OCI-LY3 (cell line): ENCODE data around the gene IQGAP2.

Experiments
- H2AFZ ChIP-seq: fragments of 200-600, 300-600 bp; shearing (Covaris generic); 2 replicates; pipeline ENCODE4 v1.6.0; 2014; ENCODE audit warnings: antibody characterized with exemption, low read depth, low read length
- H3K27ac ChIP-seq: fragments of 200-600, 300-600 bp; sonication (generic); 2 replicates; pipeline ENCODE4 v1.5.1; 2014; ENCODE audit warnings: mild to moderate bottlenecking, low read length, moderate library complexity, mixed read lengths
- H3K27me3 ChIP-seq: fragments of 200-600, 300-600 bp; sonication (generic); 2 replicates; pipeline ENCODE4 v1.6.1; 2014; ENCODE audit warnings: low read depth, low read length, mixed read lengths
- H3K36me3 ChIP-seq: fragments of 200-600, 300-600 bp; sonication (generic); replicated peaks from 2 replicates; pipeline ENCODE3; 2014; ENCODE audit warnings: low read depth, low read length, mixed read lengths
- H3K4me1 ChIP-seq: fragments of 300-600, 200-600 bp; sonication (generic); 2 replicates; pipeline ENCODE4 v1.6.1; 2014; ENCODE audit warnings: low read length, mixed read lengths
- H3K4me2 ChIP-seq: fragments of 200-600, 300-600 bp; sonication (generic); 2 replicates; pipeline ENCODE4 v1.6.1; 2014; ENCODE audit warnings: low read length, mixed read lengths
- H3K4me3 ChIP-seq: fragments of 300-600, 200-600 bp; sonication (generic); 2 replicates; pipeline ENCODE4 v1.5.1; 2014; ENCODE audit warnings: antibody characterized with exemption, mild to moderate bottlenecking, low read length, moderate library complexity
- H3K79me2 ChIP-seq: fragments of 300-600, 200-600 bp; shearing (Covaris generic); 2 replicates; pipeline ENCODE4 v1.6.1; 2014; ENCODE audit warnings: mild to moderate bottlenecking, low read length, mixed read lengths
- H3K9ac ChIP-seq: fragments of 300-600, 200-600 bp; shearing (Covaris generic); 2 replicates; pipeline ENCODE4 v1.6.0; 2014; ENCODE audit warnings: mild to moderate bottlenecking, low read length, moderate library complexity
- H3K9me3 ChIP-seq: fragments of 200-600, 300-600 bp; shearing (Covaris generic); 2 replicates; pipeline ENCODE4 v1.6.1; 2014; ENCODE audit warnings: low read length, mixed read lengths; ENCODE audit not compliant: insufficient read depth
- H4K20me1 ChIP-seq: fragments of 200-600, 300-600 bp; sonication (generic); 2 replicates; pipeline ENCODE4 v1.6.1; 2016; ENCODE audit warnings: low read length, mixed read lengths; ENCODE audit not compliant: insufficient read depth
- EZH2phosphoT487 ChIP-seq: fragments of 200-600 bp; shearing (Covaris generic); IDR thresholded peaks from 2 replicates; pipeline ENCODE4 v1.6.1; 2018; ENCODE audit warnings: antibody characterized with exemption, mixed run types, low read depth
- TF ChIP-seq, protein P1 (sequence below): fragments of 200-600, 300-600 bp; sonication (generic); IDR thresholded peaks from 2 replicates; pipeline ENCODE4 v1.5.1; 2014; ENCODE audit warnings: antibody characterized with exemption, low read length, low read depth

IQGAP2 gene

DNA sequence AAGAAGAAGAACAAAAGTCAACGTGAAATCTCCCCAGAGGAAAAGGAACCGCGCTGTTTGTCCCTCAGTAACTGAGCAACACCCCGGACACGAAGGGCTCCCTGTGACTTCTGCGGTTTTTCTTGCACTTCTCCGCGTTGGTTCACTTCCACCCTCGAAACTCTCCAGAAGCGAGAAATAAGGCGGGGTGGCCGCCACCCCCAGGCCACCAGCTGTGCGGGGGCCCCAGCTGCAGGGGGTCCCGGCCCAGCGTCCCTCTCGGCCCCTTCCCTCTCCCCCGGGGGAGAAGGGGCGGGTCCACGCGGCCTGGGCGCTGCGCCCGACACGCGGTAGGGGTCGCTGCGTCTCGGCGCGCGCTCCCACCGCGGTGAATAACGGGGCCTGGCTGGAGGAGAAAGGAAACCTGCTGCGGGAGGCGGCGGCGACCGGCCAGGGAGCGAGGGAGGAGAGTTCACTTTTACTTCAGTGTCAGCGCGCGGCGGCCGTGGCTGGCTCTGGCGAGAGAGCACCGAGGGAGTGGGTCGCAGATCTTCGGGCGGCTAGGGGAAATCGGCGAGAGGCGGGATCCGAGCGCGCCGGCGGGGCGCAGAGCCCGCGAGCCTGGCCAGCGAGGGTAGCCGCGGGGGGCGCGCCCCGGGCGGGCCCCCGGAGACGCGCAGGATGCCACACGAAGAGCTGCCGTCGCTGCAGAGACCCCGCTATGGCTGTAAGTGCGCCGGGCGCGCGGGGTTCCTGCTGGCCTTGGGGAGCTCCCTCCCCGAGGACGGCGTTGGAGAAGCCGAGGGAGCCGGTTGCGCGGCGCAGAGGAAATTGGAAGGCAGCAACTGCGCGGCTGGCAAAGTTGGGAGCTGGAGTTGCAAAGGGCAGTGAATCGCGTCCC is at the start of gene IQGAP2:
Gene IQGAP2, plus strand, starts transcription at position 400 of the 880 bp plus-strand sequence. Its CDS starts 261 bp downstream, at position 661.
- Histone ChIP-seq H3K27ac (peak within 1 kb of the TSS; percentile 68), H3K79me2 (no peaks in the 10 kb centered on the region)

GRCh38 chr5:76356887-76357286 is 46.2 kb upstream of the IQGAP2 start:
- Histone ChIP-seq H4K20me1 (no peaks in the 10 kb centered on the region), H3K9ac (no peak overlapping the region), H3K27ac (no peak overlapping the region), H3K79me2 (no peaks in the 10 kb centered on the region), H3K4me1 (no peaks in the 10 kb centered on the region), H3K27me3 (no peaks in the 10 kb centered on the region), H3K9me3 (no peaks in the 10 kb centered on the region), H3K4me2 (no peak overlapping the region), H2AFZ (no peak overlapping the region), H3K4me3 (no peak overlapping the region), H3K36me3 (no peaks in the 10 kb centered on the region)
- TF ChIP-seq, protein P1, sequence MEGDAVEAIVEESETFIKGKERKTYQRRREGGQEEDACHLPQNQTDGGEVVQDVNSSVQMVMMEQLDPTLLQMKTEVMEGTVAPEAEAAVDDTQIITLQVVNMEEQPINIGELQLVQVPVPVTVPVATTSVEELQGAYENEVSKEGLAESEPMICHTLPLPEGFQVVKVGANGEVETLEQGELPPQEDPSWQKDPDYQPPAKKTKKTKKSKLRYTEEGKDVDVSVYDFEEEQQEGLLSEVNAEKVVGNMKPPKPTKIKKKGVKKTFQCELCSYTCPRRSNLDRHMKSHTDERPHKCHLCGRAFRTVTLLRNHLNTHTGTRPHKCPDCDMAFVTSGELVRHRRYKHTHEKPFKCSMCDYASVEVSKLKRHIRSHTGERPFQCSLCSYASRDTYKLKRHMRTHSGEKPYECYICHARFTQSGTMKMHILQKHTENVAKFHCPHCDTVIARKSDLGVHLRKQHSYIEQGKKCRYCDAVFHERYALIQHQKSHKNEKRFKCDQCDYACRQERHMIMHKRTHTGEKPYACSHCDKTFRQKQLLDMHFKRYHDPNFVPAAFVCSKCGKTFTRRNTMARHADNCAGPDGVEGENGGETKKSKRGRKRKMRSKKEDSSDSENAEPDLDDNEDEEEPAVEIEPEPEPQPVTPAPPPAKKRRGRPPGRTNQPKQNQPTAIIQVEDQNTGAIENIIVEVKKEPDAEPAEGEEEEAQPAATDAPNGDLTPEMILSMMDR = no peak
- TF ChIP-seq EZH2phosphoT487 = no peak

More for the DNA sequence above, at the start of gene IQGAP2:
- Histone ChIP-seq H3K4me2 (peak within 1 kb of the TSS; percentile 91), H3K4me1 (peaks cover 15% of the 10 kb centered on the region), H3K9ac (peak within 1 kb of the TSS; percentile 66), H3K9me3 (no peaks in the 10 kb centered on the region), H3K36me3 (no peaks in the 10 kb centered on the region), H3K27me3 (0 out of 2 replicates have a peak, but pooled peaks cover 5% of the 10 kb centered on the region), H3K4me3 (peak within 1 kb of the TSS; percentile 80), H2AFZ (peak within 1 kb of the TSS; percentile 57; the same call in 1 of the 2 replicates), H4K20me1 (no peaks in the 10 kb centered on the region)
- no peak for TF ChIP-seq EZH2phosphoT487
- TF ChIP-seq, protein P1 = peak; percentile 62

DNA sequence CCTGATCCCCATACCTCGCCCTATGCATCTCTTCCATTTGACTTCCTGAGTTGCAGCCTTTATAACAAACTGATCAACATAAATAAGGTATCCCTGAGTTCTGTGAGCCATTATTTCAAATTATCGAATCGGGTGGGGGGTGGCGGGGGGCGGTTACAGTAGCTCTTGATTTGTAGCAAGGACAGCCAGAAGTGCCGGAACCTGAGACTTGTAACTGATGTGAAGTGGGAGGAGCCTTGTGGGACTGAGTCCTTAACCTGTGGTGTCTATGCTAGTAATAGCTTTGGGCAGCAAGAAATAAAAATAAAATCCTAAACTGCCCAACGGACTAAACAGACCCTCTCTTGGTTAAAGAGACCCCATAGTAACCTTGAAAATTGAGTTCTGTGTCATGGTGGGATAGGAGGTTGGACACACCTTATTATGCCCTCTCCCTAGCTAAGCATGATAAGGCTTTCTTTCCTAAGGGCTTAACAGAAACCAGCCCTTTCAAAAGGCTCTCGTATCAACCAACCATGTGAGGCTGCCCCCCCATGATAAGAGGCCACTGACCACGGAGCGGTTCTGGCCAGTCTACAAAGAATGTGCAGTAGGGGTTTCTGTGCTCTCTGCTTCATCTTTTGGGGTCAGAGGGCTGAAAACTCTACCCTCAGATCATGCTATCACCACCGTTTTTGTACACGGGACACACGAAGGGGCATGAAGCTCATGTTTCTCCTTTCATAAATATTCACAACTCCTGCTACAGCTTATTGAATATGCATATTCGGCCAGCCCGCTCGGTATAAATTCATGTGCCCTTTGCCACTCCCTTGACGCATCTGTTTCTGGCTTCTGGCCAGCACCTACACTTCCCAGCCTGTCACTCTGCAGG is 39.5 kb upstream of the IQGAP2 start:
- Histone ChIP-seq H3K4me1 (no peaks in the 10 kb centered on the region), H3K4me3 (no peak overlapping the region), H3K4me2 (no peak overlapping the region), H2AFZ (no peak overlapping the region), H3K79me2 (no peaks in the 10 kb centered on the region), H3K27ac (no peak overlapping the region), H3K9ac (no peak overlapping the region), H3K9me3 (no peaks in the 10 kb centered on the region), H3K27me3 (no peaks in the 10 kb centered on the region), H3K36me3 (no peaks in the 10 kb centered on the region), H4K20me1 (no peaks in the 10 kb centered on the region)
- TF ChIP-seq, protein P1 = no peak
- no peak for TF ChIP-seq EZH2phosphoT487

DNA sequence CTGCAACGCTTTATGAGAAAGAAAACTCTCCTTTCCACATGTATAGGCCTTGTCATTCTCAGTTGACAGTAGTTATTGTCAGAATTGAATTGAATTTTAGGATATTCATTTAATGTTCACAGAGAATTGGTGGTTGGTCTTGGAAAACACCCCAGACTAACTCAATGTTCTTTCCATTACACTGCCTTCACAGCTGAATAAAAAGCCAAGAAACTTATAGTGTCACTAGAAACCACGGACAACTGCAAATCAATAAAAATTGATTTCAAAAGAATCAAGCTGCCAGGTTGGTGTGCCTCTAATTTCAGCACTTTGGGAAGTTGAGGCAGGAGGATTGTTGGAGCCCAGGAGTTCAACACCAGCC is 38.9 kb upstream of the IQGAP2 start:
- Histone ChIP-seq H4K20me1 (no peaks in the 10 kb centered on the region), H3K27ac (no peak overlapping the region), H3K9me3 (no peaks in the 10 kb centered on the region), H2AFZ (no peak overlapping the region), H3K36me3 (no peaks in the 10 kb centered on the region), H3K4me3 (no peak overlapping the region), H3K9ac (no peak overlapping the region), H3K4me1 (no peaks in the 10 kb centered on the region), H3K4me2 (no peak overlapping the region), H3K79me2 (no peaks in the 10 kb centered on the region), H3K27me3 (no peaks in the 10 kb centered on the region)
- TF ChIP-seq, protein P1 = no peak
- no peak for TF ChIP-seq EZH2phosphoT487
